ENCODE measurements around the gene MYO5B.

MYO5B gene

DNA sequence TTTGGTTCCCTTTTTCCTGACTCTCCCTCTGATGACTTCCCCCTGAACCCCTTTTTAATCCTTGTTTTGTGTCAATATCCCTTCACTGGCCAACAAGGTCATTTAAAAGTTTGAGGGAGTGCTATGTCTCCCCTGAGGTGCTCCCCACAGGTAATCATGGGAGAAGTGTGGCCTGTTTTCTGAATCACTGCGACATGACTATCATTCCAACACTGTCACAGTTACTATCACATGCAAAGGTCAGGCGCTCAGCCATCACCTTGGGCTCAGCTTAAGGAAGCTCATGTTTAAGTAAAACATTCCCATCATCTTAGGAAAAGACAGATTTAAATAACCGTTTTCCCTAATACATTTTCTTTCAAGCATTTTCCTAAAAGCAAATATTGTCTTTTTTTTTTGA is 360.7 kb downstream of the MYO5B start:
- no peak overlapping the region for H3K4me3 ChIP-seq (ENCODE audit: control insufficient read depth, low read depth, low read length)
- DNase-seq (ENCODE audit: low read depth): no peak
- TF ChIP-seq, protein P1, sequence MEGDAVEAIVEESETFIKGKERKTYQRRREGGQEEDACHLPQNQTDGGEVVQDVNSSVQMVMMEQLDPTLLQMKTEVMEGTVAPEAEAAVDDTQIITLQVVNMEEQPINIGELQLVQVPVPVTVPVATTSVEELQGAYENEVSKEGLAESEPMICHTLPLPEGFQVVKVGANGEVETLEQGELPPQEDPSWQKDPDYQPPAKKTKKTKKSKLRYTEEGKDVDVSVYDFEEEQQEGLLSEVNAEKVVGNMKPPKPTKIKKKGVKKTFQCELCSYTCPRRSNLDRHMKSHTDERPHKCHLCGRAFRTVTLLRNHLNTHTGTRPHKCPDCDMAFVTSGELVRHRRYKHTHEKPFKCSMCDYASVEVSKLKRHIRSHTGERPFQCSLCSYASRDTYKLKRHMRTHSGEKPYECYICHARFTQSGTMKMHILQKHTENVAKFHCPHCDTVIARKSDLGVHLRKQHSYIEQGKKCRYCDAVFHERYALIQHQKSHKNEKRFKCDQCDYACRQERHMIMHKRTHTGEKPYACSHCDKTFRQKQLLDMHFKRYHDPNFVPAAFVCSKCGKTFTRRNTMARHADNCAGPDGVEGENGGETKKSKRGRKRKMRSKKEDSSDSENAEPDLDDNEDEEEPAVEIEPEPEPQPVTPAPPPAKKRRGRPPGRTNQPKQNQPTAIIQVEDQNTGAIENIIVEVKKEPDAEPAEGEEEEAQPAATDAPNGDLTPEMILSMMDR (IDR thresholded peaks at IDR 0.05; ENCODE audit: control insufficient read depth, insufficient read depth, low read depth, low read length, missing control alignments): no peak

GRCh38 chr18:49833814-49834213 is 361.1 kb downstream of the MYO5B start:
- TF ChIP-seq, protein P1 (IDR thresholded peaks at IDR 0.05; ENCODE audit: control insufficient read depth, insufficient read depth, low read depth, low read length, missing control alignments): no peak
- DNase-seq (ENCODE audit: low read depth): no peak
- H3K4me3 ChIP-seq (ENCODE audit: control insufficient read depth, low read depth, low read length): no peak overlapping the region

- H3K4me3 ChIP-seq (ENCODE audit: control insufficient read depth, low read depth, low read length): no peak overlapping the region
- TF ChIP-seq, protein P1 (IDR thresholded peaks at IDR 0.05; ENCODE audit: control insufficient read depth, insufficient read depth, low read depth, low read length, missing control alignments): no peak
- DNase-seq (ENCODE audit: low read depth): no peak
Measured at GRCh38 chr18:49832221-49832647, 362.7 kb downstream of the MYO5B start.

DNA sequence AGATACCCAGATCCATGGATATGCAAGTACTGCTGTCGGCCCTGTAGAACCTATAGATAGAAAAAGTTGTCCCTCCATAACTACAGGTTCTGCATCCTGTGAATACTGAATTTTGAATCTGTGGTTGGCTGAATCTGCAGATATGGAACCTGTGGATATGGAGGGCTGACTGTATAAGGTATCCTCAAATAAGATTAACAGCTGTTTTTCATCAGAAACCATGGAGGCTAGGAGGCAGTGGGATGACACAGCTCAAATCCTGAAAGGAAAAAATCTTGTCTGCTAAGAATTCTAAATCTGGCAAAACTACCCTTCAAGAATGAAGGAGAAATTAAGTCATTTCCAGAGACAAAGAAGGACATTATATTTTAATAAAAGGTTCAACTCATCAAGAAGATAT is 367.0 kb downstream of the MYO5B start:
- no peak overlapping the region for H3K4me3 ChIP-seq (ENCODE audit: control insufficient read depth, low read depth, low read length)
- TF ChIP-seq, protein P1 (IDR thresholded peaks at IDR 0.05; ENCODE audit: control insufficient read depth, insufficient read depth, low read depth, low read length, missing control alignments): no peak
- no peak for DNase-seq (ENCODE audit: low read depth)

DNA sequence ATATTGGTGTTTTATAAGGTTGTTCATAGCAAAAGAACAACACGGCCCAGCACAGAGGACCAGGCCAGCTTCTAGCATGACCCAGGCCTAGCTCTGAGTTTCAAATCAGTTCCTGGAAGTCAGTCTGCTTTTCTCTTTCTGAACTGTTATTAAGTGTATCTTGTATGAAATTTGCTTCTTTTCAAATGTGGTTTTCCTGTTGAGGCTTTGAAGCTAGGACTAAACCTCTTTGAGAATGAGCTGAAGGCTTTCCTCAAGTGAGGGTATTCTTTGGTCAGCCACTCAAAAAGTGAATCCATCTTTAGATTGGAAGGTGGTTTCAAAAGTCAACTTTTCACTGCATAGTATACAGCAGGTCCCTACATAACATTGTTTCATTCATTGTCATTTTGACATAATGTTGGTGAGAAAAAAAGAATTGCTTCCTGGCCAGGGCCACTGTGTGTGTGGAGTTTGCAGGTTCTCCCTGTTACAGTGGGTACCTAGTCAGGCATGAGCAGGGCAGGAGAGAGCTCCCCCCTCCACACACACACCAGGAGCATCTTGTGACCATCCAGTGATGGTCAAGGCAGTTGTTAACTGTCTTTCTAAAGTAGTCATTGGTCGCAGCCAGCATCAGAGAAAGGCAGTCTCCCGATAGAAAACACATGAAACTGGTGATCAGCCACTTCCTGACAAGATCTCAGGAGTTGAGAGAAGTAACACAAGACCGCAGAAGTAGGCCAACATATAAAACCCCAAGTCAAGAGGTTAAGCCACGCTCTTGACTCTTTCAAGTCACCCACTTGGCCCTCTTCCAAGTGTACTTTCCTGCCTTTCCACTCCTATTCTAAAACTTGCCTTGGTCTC is 374.9 kb downstream of the MYO5B start:
- TF ChIP-seq, protein P1 (IDR thresholded peaks at IDR 0.05; ENCODE audit: control insufficient read depth, insufficient read depth, low read depth, low read length, missing control alignments): no peak
- no peak for DNase-seq (ENCODE audit: low read depth)
- H3K4me3 ChIP-seq (ENCODE audit: control insufficient read depth, low read depth, low read length): no peak overlapping the region

DNA sequence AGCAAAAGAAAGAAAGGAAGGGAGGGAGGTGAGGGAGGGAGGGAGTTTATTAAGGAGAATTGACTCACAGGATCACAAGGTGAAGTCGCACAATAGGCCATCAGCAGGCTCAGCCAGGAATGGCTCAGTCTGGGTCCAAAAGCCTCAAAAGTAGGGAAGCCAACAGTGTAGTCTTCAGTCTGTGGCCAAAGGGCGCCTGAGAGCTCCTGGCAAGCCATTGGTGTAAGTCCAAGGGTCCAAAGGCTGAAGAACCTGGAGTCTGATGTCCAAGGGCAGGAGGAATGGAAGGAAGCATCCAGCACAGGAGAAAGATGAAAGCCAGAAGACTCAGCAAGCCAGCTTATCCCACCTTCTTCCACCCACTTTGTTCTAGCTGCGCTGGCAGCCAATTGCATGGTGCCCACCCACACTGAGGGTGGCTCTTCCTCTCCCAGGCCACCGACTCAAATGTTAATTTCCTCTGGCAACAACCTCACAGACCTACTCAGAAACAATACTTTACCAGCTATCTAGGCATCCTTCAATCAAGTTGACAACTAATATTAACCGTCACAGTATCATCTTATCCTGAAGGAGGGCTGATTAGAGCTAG is 375.8 kb downstream of the MYO5B start:
- no peak for DNase-seq (ENCODE audit: low read depth)
- no peak overlapping the region for H3K4me3 ChIP-seq (ENCODE audit: control insufficient read depth, low read depth, low read length)

More for the DNA sequence above, 375.8 kb downstream of the MYO5B start:
- TF ChIP-seq, protein P1 (IDR thresholded peaks at IDR 0.05; ENCODE audit: control insufficient read depth, insufficient read depth, low read depth, low read length, missing control alignments): no peak

All from AG09309 (cell line).